CD14-positive monocyte (primary cell): ENCODE data around the gene CEP128. TPM values are rescaled to one million over a fixed set of nuclear protein-coding genes. Genes with fewer than 3 reads are reported as not detected.

Source experiments
- DNase-seq, 3 donors: peaks; one replicate each; pipeline ENCODE4 v3.0.0-alpha.2; 2011 to 2022
- H2AFZ ChIP-seq: 2 replicates; pipeline ENCODE4 v1.6.0; 2012; ENCODE audit warnings: mild to moderate bottlenecking, low read depth, low read length, inconsistent platforms; ENCODE audit not compliant: insufficient read depth, poor library complexity, severe bottlenecking
- H3K27ac ChIP-seq, 2 donors: 1 replicate in 1 of 2; 2 replicates in 1 of 2; pipeline ENCODE4 v1.5.1; 2012 to 2013; ENCODE audit warnings: low read length in 2 of 2, control low read depth in 1 of 2, inconsistent platforms in 1 of 2, low read depth in 1 of 2, mild to moderate bottlenecking in 1 of 2
- H3K27me3 ChIP-seq, 2 donors: one replicate each; pipeline versions ENCODE4 v1.6.0 to v1.6.1; 2011 to 2013; ENCODE audit warnings: low read length in 2 of 2; ENCODE audit not compliant: control insufficient read depth in 2 of 2, insufficient read depth in 2 of 2
- H3K36me3 ChIP-seq, 2 donors: replicated peaks in 1 of 2; 1 replicate in 1 of 2; 2 replicates in 1 of 2; pipeline versions ENCODE4 v1.5.1 to v1.6.1; 2012 to 2013; ENCODE audit warnings: low read length in 2 of 2, control low read depth in 1 of 2, inconsistent platforms in 1 of 2, mild to moderate bottlenecking in 1 of 2; ENCODE audit not compliant: insufficient read depth in 2 of 2, control insufficient read depth in 1 of 2
- H3K4me1 ChIP-seq, 2 donors: 1 replicate in 1 of 2; 2 replicates in 1 of 2; pipeline versions ENCODE4 v1.5.1 to v1.6.1; 2012 to 2013; ENCODE audit warnings: low read length in 2 of 2, control low read depth in 1 of 2, inconsistent platforms in 1 of 2, mild to moderate bottlenecking in 1 of 2, moderate library complexity in 1 of 2; ENCODE audit not compliant: insufficient read depth in 2 of 2, control insufficient read depth in 1 of 2
- H3K4me2 ChIP-seq: replicated peaks from 2 replicates; pipeline ENCODE3; 2012; ENCODE audit warnings: low read length, moderate library complexity, mild to moderate bottlenecking; ENCODE audit not compliant: poor library complexity, severe bottlenecking; ENCODE audit errors: extremely low read depth
- H3K4me3 ChIP-seq, 3 experiments: fragments of 200-600 bp in 1 of 3; sonication (generic) in 1 of 3; replicated peaks in 1 of 3; 1 replicate in 2 of 3; 2 replicates in 1 of 3; pipeline ENCODE4 v1.5.1; 2011 to 2013; ENCODE audit warnings: low read length in 3 of 3, mild to moderate bottlenecking in 3 of 3, control low read depth in 2 of 3, low read depth in 2 of 3, inconsistent platforms in 1 of 3, moderate library complexity in 1 of 3
- H3K79me2 ChIP-seq: 2 replicates; pipeline ENCODE4 v1.6.0; 2012; ENCODE audit warnings: mild to moderate bottlenecking, control low read depth, inconsistent platforms, low read length, moderate library complexity; ENCODE audit not compliant: insufficient read depth
- H3K9ac ChIP-seq: 2 replicates; pipeline ENCODE4 v1.6.0; 2017; ENCODE audit warnings: low read length, mild to moderate bottlenecking; ENCODE audit not compliant: insufficient read depth, poor library complexity, severe bottlenecking
- H3K9me3 ChIP-seq, 2 donors: replicated peaks in 1 of 2; 1 replicate in 1 of 2; 2 replicates in 1 of 2; pipeline versions ENCODE4 v1.5.1 to v1.6.1; 2012 to 2013; ENCODE audit warnings: low read length in 2 of 2, control low read depth in 1 of 2; ENCODE audit not compliant: control insufficient read depth in 1 of 2, insufficient read depth in 1 of 2
- H4K20me1 ChIP-seq: 2 replicates; pipeline ENCODE4 v1.6.0; 2012; ENCODE audit warnings: mild to moderate bottlenecking, low read length, control low read depth, moderate library complexity; ENCODE audit not compliant: insufficient read depth
- H3K27ac Mint-ChIP-seq, 7 donors: one replicate each; pipeline ENCODE4 v1.8.0; 2020; ENCODE audit warnings: mild to moderate bottlenecking in 7 of 7, mixed read lengths in 7 of 7, moderate library complexity in 6 of 7, inconsistent platforms in 2 of 7
- H3K27me3 Mint-ChIP-seq, 3 donors: one replicate each; pipeline ENCODE4 v1.8.0; 2021 to 2022; ENCODE audit warnings: low read depth in 3 of 3, mild to moderate bottlenecking in 3 of 3, mixed read lengths in 3 of 3, moderate library complexity in 3 of 3, inconsistent platforms in 1 of 3
- H3K36me3 Mint-ChIP-seq, 2 donors: one replicate each; pipeline ENCODE4 v1.8.0; 2020; ENCODE audit warnings: mixed read lengths in 2 of 2, inconsistent platforms in 1 of 2, mild to moderate bottlenecking in 1 of 2
- H3K4me1 Mint-ChIP-seq: one replicate; pipeline ENCODE4 v1.8.0; 2020; ENCODE audit warnings: mild to moderate bottlenecking, mixed read lengths
- H3K4me3 Mint-ChIP-seq, 2 donors: one replicate each; pipeline ENCODE4 v1.8.0; 2020; ENCODE audit warnings: mild to moderate bottlenecking in 2 of 2, mixed read lengths in 2 of 2, moderate library complexity in 1 of 2
- H3K9me3 Mint-ChIP-seq, 7 donors: one replicate each; pipeline ENCODE4 v1.8.0; 2020 to 2022; ENCODE audit warnings: mixed read lengths in 7 of 7, mild to moderate bottlenecking in 6 of 7, moderate library complexity in 6 of 7, inconsistent platforms in 2 of 7
- CTCF ChIP-seq: fragments of 200-600 bp; IDR thresholded peaks from one replicate; pipeline ENCODE4 v1.8.0; 2022; ENCODE audit warnings: antibody characterized with exemption, mild to moderate bottlenecking
- WGBS: methylation state at CpG from one replicate; pipeline ENCODE4 v1.1.5; 2013; ENCODE audit warnings: missing lambda C conversion rate; ENCODE audit not compliant: insufficient coverage; 5-methylcytosine and 5-hydroxymethylcytosine counted together
- intact Hi-C, 2 donors: fragments of 100-400 bp; cut with micrococcal nuclease; formaldehyde crosslinking; loops; one replicate each; pipeline versions ENCODE4 v1.15.0 to v1.15.1; 2023
- polyA plus RNA-seq, 3 donors: library from polyadenylated mRNA; depleted of rRNA in 1 of 3; unstranded in 2 of 3; stranded (reverse) in 1 of 3; fragments of 300-500 nt in 2 of 3; fragments of >200 nt in 1 of 3; fragmentation: Illumina TruSeq in 2 of 3; gene quantifications; 1 replicate in 2 of 3; 2 replicates in 1 of 3; pipeline ENCODE4 v1.2.3, GENCODE V29; 2012 to 2021

Gene CEP128
- polyA plus RNA-seq, 3 donors, result 0.41 to 0.88 (median 0.62) TPM

- no peak for TF ChIP-seq CTCF
- Mint-ChIP-seq H3K4me1 (no peaks in the 10 kb centered on the region), H3K4me3 (no peak overlapping the region), H3K36me3 (peaks cover 14 to 31% of the 10 kb centered on the region in 2 donors), H3K27ac (no peak overlapping the region), H3K27me3 (peaks cover 0 to 1% (median 0%) of the 10 kb centered on the region in 3 donors), H3K9me3 (peaks cover 36 to 57% (median 46%) of the 10 kb centered on the region in 7 donors)
- H3K36me3 ChIP-seq, result peaks cover 0 to 24% of the 10 kb centered on the region in 2 donors
- no peaks in the 10 kb centered on the region for H4K20me1 ChIP-seq
- no peaks in the 10 kb centered on the region for H3K79me2 ChIP-seq
- no peak overlapping the region for H3K4me3 ChIP-seq
- H2AFZ ChIP-seq, result no peak overlapping the region
- no peaks in the 10 kb centered on the region for H3K27me3 ChIP-seq
- H3K9me3 ChIP-seq, result peaks cover 38 to 46% of the 10 kb centered on the region in 2 donors
- H3K9ac ChIP-seq, result no peak overlapping the region
- intact Hi-C loops, result no loop called here
- WGBS, result no CpG with 5 or more reads among the region's 3 CpGs
- H3K27ac ChIP-seq, result no peak overlapping the region
- H3K4me2 ChIP-seq, result no peak overlapping the region
- DNase-seq, result no peak
- H3K4me1 ChIP-seq, result no peaks in the 10 kb centered on the region
These were observed 259.9 kb downstream of the CEP128 start for GRCh38 chr14:80681651-80682050.

- Histone ChIP-seq H2AFZ (no peak overlapping the region), H3K9me3 (peaks cover 38 to 46% of the 10 kb centered on the region in 2 donors), H3K4me2 (no peak overlapping the region), H4K20me1 (no peaks in the 10 kb centered on the region), H3K4me3 (no peak overlapping the region), H3K4me1 (no peaks in the 10 kb centered on the region), H3K36me3 (peaks cover 0 to 24% of the 10 kb centered on the region in 2 donors), H3K79me2 (no peaks in the 10 kb centered on the region), H3K27ac (no peak overlapping the region), H3K27me3 (no peaks in the 10 kb centered on the region), H3K9ac (no peak overlapping the region)
- H3K4me3 Mint-ChIP-seq, result no peak overlapping the region
- H3K9me3 Mint-ChIP-seq, result peaks cover 33 to 57% (median 46%) of the 10 kb centered on the region in 7 donors
- TF ChIP-seq CTCF, result no peak
- H3K27ac Mint-ChIP-seq, result no peak overlapping the region
- no peak for DNase-seq
- intact Hi-C loops, result no loop called here
- H3K27me3 Mint-ChIP-seq, result peaks cover 0 to 1% (median 0%) of the 10 kb centered on the region in 3 donors
- H3K36me3 Mint-ChIP-seq, result peaks cover 14 to 29% of the 10 kb centered on the region in 2 donors
- no CpG with 5 or more reads among the region's 5 CpGs for WGBS
- H3K4me1 Mint-ChIP-seq, result no peaks in the 10 kb centered on the region
These were observed 262.3 kb downstream of the CEP128 start for GRCh38 chr14:80679273-80679672.
